Neural progenitor cell (in vitro differentiated cells): ENCODE measurements around the gene TNPO2. TPM values are rescaled to one million over a fixed set of nuclear protein-coding genes. Genes with fewer than 3 reads are reported as not detected.

ENCODE experiments used
- DNase-seq: peaks from one replicate; pipeline ENCODE4 v3.0.0-alpha.2; 2016; ENCODE audit warnings: low spot score
- H2AFZ ChIP-seq: fragments of 200-600 bp; sonication (generic); replicated peaks from 2 replicates; pipeline ENCODE4 v1.6.1; 2016; ENCODE audit warnings: antibody characterized with exemption
- H3F3A ChIP-seq: fragments of 200-600 bp; sonication (generic); 2 replicates; pipeline ENCODE4 v1.6.1; 2016; ENCODE audit warnings: antibody characterized with exemption, low read depth
- H3K27ac ChIP-seq: fragments of 200-600 bp; sonication (generic); 2 replicates; pipeline ENCODE4 v1.5.1; 2016; ENCODE audit warnings: mild to moderate bottlenecking
- H3K27me3 ChIP-seq: fragments of 200-600 bp; sonication (generic); 2 replicates; pipeline ENCODE4 v1.6.1; 2016; ENCODE audit warnings: mild to moderate bottlenecking, moderate library complexity
- H3K36me3 ChIP-seq: fragments of 200-600 bp; sonication (generic); 2 replicates; pipeline ENCODE4 v1.5.1; 2016
- H3K4me1 ChIP-seq: fragments of 200-600 bp; sonication (generic); 2 replicates; pipeline ENCODE4 v1.6.1; 2016; ENCODE audit warnings: mixed run types
- H3K4me2 ChIP-seq: fragments of 200-600 bp; sonication (generic); 2 replicates; pipeline ENCODE4 v1.6.1; 2016
- H3K4me3 ChIP-seq: fragments of 200-600 bp; sonication (generic); 2 replicates; pipeline ENCODE4 v1.5.1; 2016
- H3K79me2 ChIP-seq: fragments of 200-600 bp; sonication (generic); 2 replicates; pipeline ENCODE4 v1.6.1; 2016; ENCODE audit warnings: low read depth
- H3K9ac ChIP-seq: fragments of 200-600 bp; sonication (generic); 2 replicates; pipeline ENCODE4 v1.6.1; 2016
- H3K9me3 ChIP-seq: fragments of 200-600 bp; sonication (generic); 2 replicates; pipeline ENCODE4 v1.5.1; 2016; ENCODE audit warnings: low read depth
- H4K20me1 ChIP-seq: fragments of 200-600 bp; sonication (generic); 2 replicates; pipeline ENCODE4 v1.6.1; 2016; ENCODE audit warnings: low read depth
- H3K27ac Mint-ChIP-seq: 3 replicates; pipeline ENCODE4 v1.8.0; 2021; ENCODE audit warnings: mixed read lengths
- H3K27me3 Mint-ChIP-seq: 2 replicates; pipeline ENCODE4 v1.8.0; 2022; ENCODE audit warnings: low read depth, mild to moderate bottlenecking, inconsistent platforms, moderate library complexity, mixed read lengths; ENCODE audit not compliant: insufficient read depth
- H3K36me3 Mint-ChIP-seq: 3 replicates; pipeline ENCODE4 v1.8.0; 2021; ENCODE audit warnings: mixed read lengths
- H3K4me1 Mint-ChIP-seq: 3 replicates; pipeline ENCODE4 v1.8.0; 2021; ENCODE audit warnings: mixed read lengths
- H3K4me3 Mint-ChIP-seq: 3 replicates; pipeline ENCODE4 v1.8.0; 2021; ENCODE audit warnings: mild to moderate bottlenecking, moderate library complexity, mixed read lengths
- H3K9me3 Mint-ChIP-seq: 3 replicates; pipeline ENCODE4 v1.8.0; 2020; ENCODE audit warnings: mixed read lengths
- EZH2 ChIP-seq: fragments of 200-600 bp; sonication (generic); IDR thresholded peaks from 2 replicates; pipeline ENCODE4 v1.6.1; 2017; ENCODE audit warnings: antibody characterized with exemption, mild to moderate bottlenecking, moderate library complexity
- EZH2phosphoT487 ChIP-seq: fragments of 200-600 bp; sonication (generic); IDR thresholded peaks from 2 replicates; pipeline ENCODE4 v1.6.1; 2017; ENCODE audit warnings: antibody characterized with exemption
- total RNA-seq: library from RNA; depleted of rRNA; stranded (reverse); fragments of >200 nt; gene quantifications from 2 replicates; pipeline ENCODE4 v1.2.3, GENCODE V29; 2015; ENCODE audit warnings: low replicate concordance
- TF ChIP-seq, protein P1 (sequence below): fragments of 200-600 bp; sonication (generic); IDR thresholded peaks from 2 replicates; pipeline ENCODE4 v1.5.1; 2017; ENCODE audit warnings: antibody characterized with exemption, mild to moderate bottlenecking

The TNPO2 gene
- total RNA-seq, 1 donor from 2014 or later: 58.1 TPM

GRCh38 chr19:12695096-12695495 is 28.6 kb downstream of the TNPO2 start:
- TF ChIP-seq EZH2 (no peak), EZH2phosphoT487 (no peak)
- TF ChIP-seq, protein P1, sequence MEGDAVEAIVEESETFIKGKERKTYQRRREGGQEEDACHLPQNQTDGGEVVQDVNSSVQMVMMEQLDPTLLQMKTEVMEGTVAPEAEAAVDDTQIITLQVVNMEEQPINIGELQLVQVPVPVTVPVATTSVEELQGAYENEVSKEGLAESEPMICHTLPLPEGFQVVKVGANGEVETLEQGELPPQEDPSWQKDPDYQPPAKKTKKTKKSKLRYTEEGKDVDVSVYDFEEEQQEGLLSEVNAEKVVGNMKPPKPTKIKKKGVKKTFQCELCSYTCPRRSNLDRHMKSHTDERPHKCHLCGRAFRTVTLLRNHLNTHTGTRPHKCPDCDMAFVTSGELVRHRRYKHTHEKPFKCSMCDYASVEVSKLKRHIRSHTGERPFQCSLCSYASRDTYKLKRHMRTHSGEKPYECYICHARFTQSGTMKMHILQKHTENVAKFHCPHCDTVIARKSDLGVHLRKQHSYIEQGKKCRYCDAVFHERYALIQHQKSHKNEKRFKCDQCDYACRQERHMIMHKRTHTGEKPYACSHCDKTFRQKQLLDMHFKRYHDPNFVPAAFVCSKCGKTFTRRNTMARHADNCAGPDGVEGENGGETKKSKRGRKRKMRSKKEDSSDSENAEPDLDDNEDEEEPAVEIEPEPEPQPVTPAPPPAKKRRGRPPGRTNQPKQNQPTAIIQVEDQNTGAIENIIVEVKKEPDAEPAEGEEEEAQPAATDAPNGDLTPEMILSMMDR: no peak
- Histone ChIP-seq H3K9ac (no peak overlapping the region), H3K4me3 (no peak overlapping the region), H3K79me2 (no peaks in the 10 kb centered on the region), H3K4me1 (peaks cover 7% of the 10 kb centered on the region), H4K20me1 (no peaks in the 10 kb centered on the region), H3K36me3 (no peaks in the 10 kb centered on the region), H3K27ac (no peak overlapping the region), H3K9me3 (no peaks in the 10 kb centered on the region), H3K4me2 (no peak overlapping the region), H2AFZ (no peak overlapping the region), H3K27me3 (no peaks in the 10 kb centered on the region), H3F3A (peaks cover 32% of the 10 kb centered on the region)
- Mint-ChIP-seq H3K9me3 (no peaks in the 10 kb centered on the region), H3K36me3 (peaks cover 4% of the 10 kb centered on the region), H3K27ac (no peak overlapping the region), H3K4me3 (peak overlapping the region; percentile 75), H3K4me1 (peaks cover 7% of the 10 kb centered on the region), H3K27me3 (peaks cover 2% of the 10 kb centered on the region)
- DNase-seq: no peak

- TF ChIP-seq, protein P1: no peak
- no peak for TF ChIP-seq EZH2
- TF ChIP-seq EZH2phosphoT487: no peak
- Mint-ChIP-seq H3K4me3 (peak overlapping the region; percentile 75), H3K4me1 (peaks cover 7% of the 10 kb centered on the region), H3K27me3 (peaks cover 2% of the 10 kb centered on the region), H3K27ac (no peak overlapping the region), H3K36me3 (peaks cover 3% of the 10 kb centered on the region), H3K9me3 (no peaks in the 10 kb centered on the region)
- H4K20me1 ChIP-seq: no peaks in the 10 kb centered on the region
- no peak overlapping the region for H3K9ac ChIP-seq
- H2AFZ ChIP-seq: no peak overlapping the region
- peaks cover 7% of the 10 kb centered on the region for H3K4me1 ChIP-seq
- H3K4me3 ChIP-seq: no peak overlapping the region
- no peak overlapping the region for H3K4me2 ChIP-seq
- peaks cover 30% of the 10 kb centered on the region for H3F3A ChIP-seq
- H3K36me3 ChIP-seq: no peaks in the 10 kb centered on the region
- no peak overlapping the region for H3K27ac ChIP-seq
- no peaks in the 10 kb centered on the region for H3K9me3 ChIP-seq
- DNase-seq: no peak
- no peaks in the 10 kb centered on the region for H3K79me2 ChIP-seq
- no peaks in the 10 kb centered on the region for H3K27me3 ChIP-seq
Measured at GRCh38 chr19:12694641-12695040, 29.1 kb downstream of the TNPO2 start.

DNA sequence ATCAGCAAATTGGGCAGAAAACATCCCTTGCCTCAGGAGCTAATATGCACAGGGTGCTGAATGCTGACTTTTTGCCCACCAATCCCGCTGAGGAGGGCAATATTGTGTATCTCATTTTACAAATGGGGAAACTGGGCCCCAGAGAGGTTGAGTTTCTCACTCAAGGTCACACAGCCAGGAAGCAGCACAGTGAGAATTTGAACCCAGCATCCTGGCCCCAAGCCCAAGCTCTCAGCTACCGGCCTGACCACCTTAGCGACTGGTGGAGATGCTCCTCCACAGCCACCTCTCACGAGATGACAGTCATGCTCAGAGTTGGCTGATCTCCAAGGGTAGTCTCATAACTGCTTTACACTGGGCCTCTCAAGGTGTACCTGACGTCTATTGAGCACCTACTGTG is 30.8 kb downstream of the TNPO2 start:
- H3K36me3 Mint-ChIP-seq: peaks cover 3% of the 10 kb centered on the region
- H3K4me3 ChIP-seq: no peak overlapping the region
- H3K4me2 ChIP-seq: no peak overlapping the region
- no peaks in the 10 kb centered on the region for H4K20me1 ChIP-seq
- H3K27me3 Mint-ChIP-seq: no peaks in the 10 kb centered on the region
- DNase-seq: no peak
- TF ChIP-seq EZH2: no peak
- TF ChIP-seq, protein P1: no peak
- no peak for TF ChIP-seq EZH2phosphoT487
- H3K4me1 ChIP-seq: peaks cover 7% of the 10 kb centered on the region
- no peaks in the 10 kb centered on the region for H3K9me3 ChIP-seq
- no peaks in the 10 kb centered on the region for H3K79me2 ChIP-seq
- H3K4me3 Mint-ChIP-seq: no peak overlapping the region
- no peaks in the 10 kb centered on the region for H3K9me3 Mint-ChIP-seq
- no peaks in the 10 kb centered on the region for H3K27me3 ChIP-seq
- H3F3A ChIP-seq: peaks cover 15% of the 10 kb centered on the region
- H3K27ac ChIP-seq: no peak overlapping the region
- no peak overlapping the region for H2AFZ ChIP-seq
- H3K27ac Mint-ChIP-seq: no peak overlapping the region
- H3K4me1 Mint-ChIP-seq: peaks cover 5% of the 10 kb centered on the region
- no peaks in the 10 kb centered on the region for H3K36me3 ChIP-seq
- H3K9ac ChIP-seq: no peak overlapping the region
